GM19372 (cell line): ENCODE data around the gene RBFOX1.

Experiments used
- ATAC-seq: cut with Tn5 transposase; IDR thresholded peaks from one replicate; pipeline ENCODE4 v1.9.1; 2021; ENCODE audit warnings: mild to moderate bottlenecking, low read depth, moderate library complexity; ENCODE audit not compliant: unreplicated experiment

The RBFOX1 gene

GRCh38 chr16:7400117-7400890 lies 67.7 kb downstream of the RBFOX1 start:
- no peak for ATAC-seq

GRCh38 chr16:7404217-7404616 lies 71.6 kb downstream of the RBFOX1 start:
- no peak for ATAC-seq

GRCh38 chr16:7405166-7405565 lies 72.5 kb downstream of the RBFOX1 start:
- no peak for ATAC-seq

GRCh38 chr16:7408700-7409365 lies 76.2 kb downstream of the RBFOX1 start:
- ATAC-seq = no peak

GRCh38 chr16:7419441-7419840 lies 86.8 kb downstream of the RBFOX1 start:
- ATAC-seq = no peak

- ATAC-seq = no peak
Observed at GRCh38 chr16:7420079-7420478, 87.4 kb downstream of the RBFOX1 start.

GRCh38 chr16:7420843-7421242 lies 88.2 kb downstream of the RBFOX1 start:
- ATAC-seq = no peak

GRCh38 chr16:7421578-7421977 lies 88.9 kb downstream of the RBFOX1 start:
- no peak for ATAC-seq

GRCh38 chr16:7422036-7422888 lies 89.6 kb downstream of the RBFOX1 start:
- ATAC-seq = no peak

GRCh38 chr16:7423434-7424044 lies 90.9 kb downstream of the RBFOX1 start:
- ATAC-seq = no peak

- ATAC-seq = no peak
Observed at GRCh38 chr16:7426161-7426560, 93.5 kb downstream of the RBFOX1 start.

- no peak for ATAC-seq
Observed at GRCh38 chr16:7431723-7432122, 99.1 kb downstream of the RBFOX1 start.

GRCh38 chr16:7436306-7436705 lies 103.7 kb downstream of the RBFOX1 start:
- ATAC-seq = no peak

GRCh38 chr16:7437135-7437804 lies 104.6 kb downstream of the RBFOX1 start:
- no peak for ATAC-seq

GRCh38 chr16:7437843-7438242 lies 105.2 kb downstream of the RBFOX1 start:
- ATAC-seq = no peak

GRCh38 chr16:7438601-7439000 lies 106.0 kb downstream of the RBFOX1 start:
- ATAC-seq = no peak

- ATAC-seq = no peak
Observed at GRCh38 chr16:7439518-7439917, 106.9 kb downstream of the RBFOX1 start.

GRCh38 chr16:7440886-7441400 lies 108.3 kb downstream of the RBFOX1 start:
- ATAC-seq = no peak

GRCh38 chr16:7442050-7442449 lies 109.4 kb downstream of the RBFOX1 start:
- ATAC-seq = no peak

GRCh38 chr16:7443142-7443541 lies 110.5 kb downstream of the RBFOX1 start:
- no peak for ATAC-seq
